A673 (cell line): ENCODE measurements around the gene SRRM3.
"Not testable (repeated sequence)": the region's sequence is repeated elsewhere in the genome, so short reads cannot be mapped to it uniquely, and the experiment has no call there.

Experiments
- CTCF ChIP-seq: fragments of 300-800, 200-600 bp; sonication (generic); conservative IDR thresholded peaks from 2 replicates; pipeline ENCODE4 v1.5.1; 2017; ENCODE audit warnings: low read depth, mild to moderate bottlenecking, antibody characterized with exemption, low read length, moderate library complexity, mixed read lengths
- EZH2 ChIP-seq: fragments of 200-600 bp; sonication (generic); IDR thresholded peaks from 2 replicates; pipeline ENCODE4 v1.6.1; 2017; ENCODE audit warnings: borderline replicate concordance, low read depth, mild to moderate bottlenecking, mixed read lengths, antibody characterized with exemption, low read length; ENCODE audit not compliant: poor library complexity, severe bottlenecking

GRCh38 chr7:76226878-76227423 is 25.3 kb downstream of the SRRM3 start:
- not testable (repeated sequence) for TF ChIP-seq CTCF, EZH2
